GM18861 (cell line): ENCODE measurements around the gene MINPP1.

Experiments
- ATAC-seq: cut with Tn5 transposase; IDR thresholded peaks from one replicate; pipeline ENCODE4 v1.9.1; 2021; ENCODE audit not compliant: unreplicated experiment

MINPP1 gene

DNA sequence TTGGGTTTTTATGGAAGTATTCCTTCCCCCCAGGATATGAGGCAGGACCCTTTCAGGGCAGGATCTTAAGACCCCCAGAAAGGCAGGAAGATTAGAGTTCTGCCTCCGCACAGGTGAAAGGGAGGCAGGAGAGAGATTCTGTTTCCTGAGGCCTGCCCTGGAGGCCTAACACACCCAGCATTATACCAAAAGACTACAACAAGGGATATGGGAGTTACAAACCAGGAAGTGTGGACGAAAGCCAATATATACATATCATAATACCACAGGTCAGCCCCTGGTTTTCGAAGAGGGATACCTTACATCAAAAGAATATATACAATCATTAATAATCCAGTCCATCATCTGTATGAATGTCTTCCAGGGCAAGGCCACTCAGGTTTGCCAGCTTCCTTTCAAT, 14.2 kb downstream of the MINPP1 start:
- ATAC-seq = no peak

DNA sequence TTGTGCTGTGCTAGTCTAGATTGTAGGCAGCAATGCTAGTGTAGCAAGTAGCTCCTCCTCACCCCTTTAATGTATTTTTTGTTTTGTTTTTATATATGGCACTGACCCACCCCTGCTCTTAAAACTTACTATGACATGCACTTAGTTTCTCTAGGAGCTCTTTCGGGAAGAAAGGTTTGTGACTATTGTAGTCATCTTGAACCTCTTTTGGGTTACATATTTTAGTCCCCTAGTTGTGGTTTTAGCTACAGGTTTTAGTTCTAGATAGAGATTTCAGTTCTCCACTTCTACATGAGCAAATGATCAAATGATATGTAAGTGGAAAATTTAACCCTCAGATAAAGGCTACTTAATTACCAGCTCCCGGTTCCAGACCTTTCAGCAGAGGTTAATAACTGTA, 14.9 kb downstream of the MINPP1 start:
- peak; percentile 63 for ATAC-seq

DNA sequence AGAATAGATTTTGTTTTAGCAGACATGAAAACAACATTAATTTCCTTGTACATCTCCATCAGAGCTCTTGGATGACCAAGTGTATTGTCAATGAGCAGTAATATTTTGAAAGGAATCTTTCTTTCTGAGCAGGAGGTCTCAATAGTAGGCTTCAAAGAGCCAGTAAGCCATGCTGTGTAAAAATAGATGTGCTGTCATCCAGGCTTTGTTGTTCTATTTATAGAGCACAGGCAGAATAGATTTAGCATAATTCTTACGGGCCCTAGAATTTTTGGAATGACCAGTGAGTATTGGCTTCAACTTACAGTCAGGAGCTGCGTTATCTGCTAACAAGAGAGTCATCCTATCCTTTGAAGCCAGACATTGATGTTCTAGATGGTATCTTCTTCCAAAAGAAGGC, 19.0 kb downstream of the MINPP1 start:
- ATAC-seq = no peak

DNA sequence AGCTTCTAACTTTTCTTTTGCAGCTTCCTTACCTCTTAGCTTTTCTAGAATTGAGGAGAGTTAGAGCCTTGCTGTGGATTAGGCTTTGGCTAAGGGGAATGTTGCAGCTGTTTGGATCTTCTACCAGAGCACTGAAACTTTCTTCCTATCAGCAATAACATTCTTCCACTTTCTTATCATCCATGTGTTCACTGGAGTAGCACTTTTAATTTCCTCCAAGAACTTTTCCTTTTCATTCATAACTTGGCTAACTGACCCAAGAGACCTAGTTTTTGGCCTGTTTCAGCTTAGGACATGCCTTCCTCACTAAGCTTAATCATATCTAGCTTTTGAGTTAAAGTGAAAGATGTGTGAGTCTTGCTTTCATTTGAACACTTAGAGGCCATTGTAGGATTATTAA, 19.6 kb downstream of the MINPP1 start:
- ATAC-seq = no peak

DNA sequence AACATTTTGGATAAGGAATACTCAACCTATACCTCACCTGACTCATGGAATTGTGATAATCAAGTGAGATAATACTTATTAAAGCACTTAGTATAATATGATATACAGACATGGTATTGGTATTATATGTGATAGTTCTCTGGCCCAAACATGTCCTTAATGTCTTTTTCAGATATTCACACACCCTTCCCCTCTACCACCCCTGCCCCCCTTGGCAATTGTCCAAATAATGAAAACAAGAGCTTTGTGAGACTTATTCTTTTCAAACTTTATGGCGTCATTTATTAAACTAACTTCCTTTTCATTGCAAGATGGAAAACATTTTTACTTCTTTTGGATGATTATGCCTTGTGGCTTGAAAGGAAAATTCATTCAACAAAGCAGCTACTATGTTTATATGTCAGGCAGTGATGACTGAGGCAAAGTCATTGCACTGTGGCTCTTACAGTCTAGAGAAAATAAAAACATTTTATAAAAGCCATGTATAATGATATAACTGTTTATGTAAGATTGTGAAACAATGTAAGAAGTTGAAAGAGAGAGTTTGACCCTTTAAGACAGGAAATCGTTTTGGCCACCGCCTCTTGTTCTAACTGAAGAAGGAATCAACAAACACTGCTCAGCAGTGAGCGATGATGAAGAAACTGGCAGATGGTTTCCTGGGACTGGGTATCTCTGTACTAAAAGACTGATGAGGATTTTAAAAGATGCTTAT, 27.4 kb downstream of the MINPP1 start:
- no peak for ATAC-seq

DNA sequence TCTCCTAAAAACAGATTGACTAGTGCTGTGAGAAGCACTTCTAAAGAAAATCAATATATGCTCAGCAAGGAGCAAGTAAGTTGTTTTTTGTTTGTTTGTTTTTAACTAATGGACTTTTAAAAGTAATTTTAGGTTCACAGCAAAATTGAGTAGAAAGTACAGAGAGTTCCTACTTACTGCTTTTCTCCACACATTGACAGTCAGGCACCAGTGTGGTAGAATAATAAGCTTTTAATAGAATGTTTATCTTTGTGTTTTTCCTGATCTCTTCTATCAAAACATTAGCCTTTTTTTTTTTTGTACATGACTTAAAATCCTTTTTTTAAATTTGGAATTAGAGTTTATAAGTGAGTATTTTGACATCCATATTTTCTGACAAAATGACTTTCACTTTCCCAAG, 28.0 kb downstream of the MINPP1 start:
- no peak for ATAC-seq

DNA sequence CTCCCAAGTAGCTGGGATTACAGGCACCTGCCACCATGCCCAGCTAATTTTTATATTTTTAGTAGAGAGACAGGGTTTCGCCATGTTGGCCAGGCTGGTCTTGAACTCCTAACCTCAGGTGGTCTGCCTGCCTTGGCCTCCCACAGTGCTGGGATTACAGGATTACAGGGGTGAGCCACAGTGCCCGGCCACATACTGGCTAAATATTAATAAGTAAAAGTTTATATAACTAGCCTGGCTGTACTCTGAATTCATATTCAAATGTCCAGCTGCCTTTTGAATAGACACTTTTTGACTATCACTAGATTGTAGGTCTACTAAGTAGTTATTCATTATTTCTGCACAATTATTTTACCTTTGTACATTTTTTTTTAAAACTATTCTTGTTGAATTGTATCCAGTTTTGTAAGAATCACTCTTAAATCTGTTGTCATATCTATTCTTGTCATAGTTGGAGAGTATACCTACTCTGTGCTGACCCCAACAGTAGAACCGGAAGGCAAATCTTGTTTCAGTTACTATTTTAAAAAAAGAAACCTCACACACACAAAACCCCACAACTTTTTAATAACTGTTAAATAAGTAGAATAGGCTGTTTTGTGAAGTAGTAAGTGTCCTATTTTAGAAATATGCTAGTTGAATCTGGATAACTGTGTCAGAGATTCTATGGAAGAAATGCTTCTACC, 29.6 kb downstream of the MINPP1 start:
- peak; percentile 57 for ATAC-seq

DNA sequence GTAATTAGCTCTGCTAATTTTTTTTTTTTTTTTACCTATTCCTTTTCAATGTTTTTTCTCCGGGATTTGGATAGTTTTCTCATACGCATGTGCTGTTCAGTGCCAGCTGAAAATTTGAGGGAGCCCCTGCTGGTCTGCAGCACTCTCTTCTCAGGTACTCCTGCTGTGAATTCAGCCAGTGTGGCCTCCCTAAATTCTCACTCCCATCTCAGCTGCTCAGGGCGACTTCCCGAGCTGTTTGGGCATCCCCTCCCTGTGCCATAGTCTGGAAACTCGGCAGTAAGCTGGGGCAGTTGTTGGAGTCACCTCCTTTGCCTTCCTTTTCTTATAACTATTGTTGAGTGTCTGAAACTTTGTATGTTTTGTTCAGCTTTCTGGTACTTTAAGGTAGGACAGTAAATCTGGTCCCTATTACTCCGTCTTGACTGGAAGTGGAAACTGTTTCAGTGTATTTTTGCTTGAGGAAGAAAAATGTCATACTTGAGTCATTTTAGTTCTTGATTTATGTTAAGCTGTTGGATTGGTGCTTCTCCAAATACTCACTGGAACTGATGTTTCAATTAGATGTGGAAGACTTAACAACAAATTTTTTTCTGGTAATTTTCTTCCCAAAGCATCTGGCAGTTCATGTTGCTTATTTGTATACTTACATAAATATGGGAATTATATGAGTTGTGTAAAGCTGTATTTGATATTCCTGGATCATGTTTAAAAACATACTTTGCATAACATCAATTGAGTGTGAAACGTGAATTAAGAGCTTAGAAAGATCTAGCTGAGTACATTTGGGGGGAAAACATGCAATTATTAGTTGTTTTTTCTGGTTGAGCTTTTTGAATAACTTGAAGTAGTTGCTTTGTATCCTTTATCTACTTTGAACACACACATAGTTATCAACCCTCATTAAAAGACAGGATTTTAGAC, 33.7 kb downstream of the MINPP1 start:
- no peak for ATAC-seq

DNA sequence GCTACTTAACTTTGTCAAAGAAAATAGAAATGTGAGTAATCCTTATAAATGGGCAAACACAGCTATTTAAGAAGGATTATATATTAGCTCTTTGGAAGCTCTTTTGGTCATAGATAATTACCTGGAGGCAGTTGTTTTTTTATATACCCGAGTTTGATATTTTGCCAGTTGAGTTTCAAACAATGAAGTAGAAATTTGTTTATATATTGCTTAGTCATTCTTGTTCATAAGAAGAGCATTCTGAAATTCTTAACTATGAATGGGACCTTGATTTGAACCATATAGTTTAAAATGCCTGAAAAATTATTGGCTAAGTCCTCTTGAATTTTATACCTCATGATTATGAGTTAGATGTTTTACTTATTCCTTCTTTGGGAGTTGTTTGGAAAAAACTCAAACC, 36.4 kb downstream of the MINPP1 start:
- ATAC-seq = no peak

DNA sequence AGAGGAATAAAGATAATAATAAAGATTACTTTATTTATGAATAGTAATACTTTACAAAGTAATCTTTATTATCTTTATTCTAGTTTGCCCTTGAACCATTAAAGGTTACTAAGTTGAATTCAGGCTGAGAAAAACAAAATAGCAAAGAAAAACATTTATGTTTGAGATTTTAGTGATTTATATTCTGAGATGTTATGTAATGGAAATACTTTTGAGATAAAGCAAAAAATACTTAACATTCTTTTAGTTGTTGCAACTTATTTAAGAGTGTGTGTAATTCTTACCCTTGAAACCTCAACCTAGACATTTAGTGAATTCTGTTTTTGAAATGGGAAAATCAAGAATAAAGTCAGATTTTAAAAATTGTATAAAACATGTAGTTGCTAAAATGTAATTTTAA, 40.0 kb downstream of the MINPP1 start:
- no peak for ATAC-seq

DNA sequence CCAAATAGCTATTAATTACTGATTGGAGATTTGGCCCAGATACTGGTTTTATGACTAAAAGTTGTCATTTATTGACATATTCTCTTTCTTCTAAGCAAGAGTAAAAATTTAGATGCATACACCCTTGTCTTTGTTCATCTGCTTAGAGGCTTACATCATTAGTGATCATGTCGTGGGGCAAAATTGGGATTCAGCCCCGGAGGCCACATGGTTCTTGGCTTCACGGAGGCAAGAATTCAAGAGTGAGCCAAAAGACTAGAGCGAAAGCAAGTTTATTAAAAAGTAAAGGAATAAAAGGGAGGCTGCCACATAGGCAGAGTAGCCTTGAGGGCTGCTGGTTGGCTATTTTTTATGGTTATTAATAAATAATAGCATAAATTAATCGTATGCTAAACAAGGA, 41.1 kb downstream of the MINPP1 start:
- ATAC-seq = no peak

DNA sequence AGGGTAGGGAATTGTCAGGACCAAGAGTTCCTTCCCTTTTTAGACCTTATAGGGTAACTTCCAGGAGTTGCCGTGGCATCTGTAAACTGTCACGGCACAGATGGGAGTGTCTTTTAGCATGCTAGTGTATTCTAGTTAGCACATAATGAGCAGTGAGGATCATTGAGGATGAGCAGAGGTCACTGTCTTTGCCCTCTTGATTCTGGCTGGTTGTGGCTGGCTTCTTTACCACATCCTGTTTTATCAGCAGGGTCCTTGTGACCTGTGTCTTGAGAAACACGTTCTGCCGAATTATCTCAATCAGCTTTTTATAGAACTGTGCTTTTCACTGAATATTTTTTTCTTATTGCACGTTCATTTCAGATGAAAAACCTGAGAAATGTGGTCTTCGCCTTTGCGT, 41.5 kb downstream of the MINPP1 start:
- ATAC-seq = no peak

DNA sequence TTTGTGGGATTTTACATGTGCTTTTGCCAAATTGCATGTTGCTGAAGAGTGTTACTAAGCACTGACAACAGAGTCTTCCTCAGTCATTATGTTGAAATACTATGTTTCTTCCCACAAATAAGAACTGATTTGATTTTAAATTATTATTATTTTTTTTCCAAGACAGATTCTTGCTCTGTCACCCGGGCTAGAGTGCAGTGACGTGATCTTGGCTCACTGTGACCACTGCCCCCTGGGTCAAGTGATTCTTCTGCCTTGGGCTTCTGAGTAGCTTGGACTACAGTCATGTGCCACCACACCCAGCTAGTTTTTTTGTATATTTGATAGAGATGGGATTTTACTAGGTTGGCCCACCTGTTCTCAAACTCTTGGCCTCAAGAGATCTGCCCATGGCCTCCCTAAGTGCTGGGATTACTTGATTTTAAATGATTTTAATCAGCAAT, 42.3 kb downstream of the MINPP1 start:
- ATAC-seq = no peak

DNA sequence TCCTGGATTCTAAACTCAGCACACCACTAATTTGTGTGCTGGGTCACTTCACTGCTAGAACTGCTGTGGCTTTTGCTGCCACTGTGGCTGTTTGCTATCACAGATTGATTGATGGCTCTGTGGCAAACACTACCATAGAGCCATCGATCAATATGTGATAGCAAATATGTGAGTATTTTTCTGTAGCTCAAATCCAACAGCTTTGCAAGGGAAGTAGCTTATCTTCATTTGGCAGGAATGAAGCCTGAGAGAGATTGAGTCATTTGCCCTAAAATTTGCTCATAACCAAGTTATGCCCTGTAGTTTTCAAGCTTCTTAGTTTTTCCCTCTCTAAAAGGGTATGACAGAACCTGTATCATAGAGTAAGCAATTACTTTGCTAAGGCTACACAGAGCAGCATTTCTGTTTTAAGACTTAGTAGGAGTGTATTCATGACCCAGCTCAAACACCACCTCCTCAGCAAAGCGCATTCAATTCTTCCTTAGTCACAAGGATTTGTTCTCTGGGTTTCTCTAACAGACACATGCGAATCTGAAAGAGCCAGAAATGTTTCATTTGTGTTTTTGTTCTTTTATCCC, 43.1 kb downstream of the MINPP1 start:
- ATAC-seq = no peak

DNA sequence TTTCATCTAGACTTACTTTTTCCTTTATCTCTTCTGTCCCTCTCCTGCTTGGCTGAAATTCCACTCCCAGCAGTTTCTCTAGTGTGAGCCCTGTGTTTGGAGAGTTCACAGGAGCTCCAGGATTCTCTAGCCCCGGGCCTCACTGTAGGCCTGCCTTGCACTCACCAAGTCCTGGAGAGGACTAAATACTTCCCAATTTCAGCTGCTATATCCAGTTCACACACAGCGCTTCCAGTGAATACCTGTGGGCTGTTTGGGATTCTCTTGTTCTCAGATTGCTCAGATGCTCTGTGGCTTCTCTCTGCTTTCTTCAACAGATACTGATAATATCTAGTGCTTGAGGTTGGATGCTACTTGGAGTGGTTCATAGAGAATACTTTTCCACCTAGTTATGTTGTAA, 46.0 kb downstream of the MINPP1 start:
- no peak for ATAC-seq

DNA sequence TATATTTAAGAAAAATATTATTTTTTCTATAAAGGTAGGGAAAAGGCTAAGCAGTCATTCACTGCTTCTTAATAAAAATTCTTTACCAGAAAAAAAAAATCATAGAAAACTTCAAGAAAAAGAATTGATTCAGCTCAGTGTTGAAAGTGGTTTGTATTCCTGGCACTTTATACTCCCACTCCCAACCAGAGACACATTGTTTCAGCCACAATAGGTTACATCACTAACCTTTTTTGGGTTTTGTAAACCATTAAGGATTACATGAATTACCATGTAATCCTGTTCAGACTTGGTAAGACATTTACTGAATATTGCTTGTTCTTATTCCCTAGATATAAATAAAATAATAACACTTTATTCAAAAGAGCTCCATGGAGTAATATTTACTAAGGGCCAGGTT, 46.6 kb downstream of the MINPP1 start:
- ATAC-seq = no peak

DNA sequence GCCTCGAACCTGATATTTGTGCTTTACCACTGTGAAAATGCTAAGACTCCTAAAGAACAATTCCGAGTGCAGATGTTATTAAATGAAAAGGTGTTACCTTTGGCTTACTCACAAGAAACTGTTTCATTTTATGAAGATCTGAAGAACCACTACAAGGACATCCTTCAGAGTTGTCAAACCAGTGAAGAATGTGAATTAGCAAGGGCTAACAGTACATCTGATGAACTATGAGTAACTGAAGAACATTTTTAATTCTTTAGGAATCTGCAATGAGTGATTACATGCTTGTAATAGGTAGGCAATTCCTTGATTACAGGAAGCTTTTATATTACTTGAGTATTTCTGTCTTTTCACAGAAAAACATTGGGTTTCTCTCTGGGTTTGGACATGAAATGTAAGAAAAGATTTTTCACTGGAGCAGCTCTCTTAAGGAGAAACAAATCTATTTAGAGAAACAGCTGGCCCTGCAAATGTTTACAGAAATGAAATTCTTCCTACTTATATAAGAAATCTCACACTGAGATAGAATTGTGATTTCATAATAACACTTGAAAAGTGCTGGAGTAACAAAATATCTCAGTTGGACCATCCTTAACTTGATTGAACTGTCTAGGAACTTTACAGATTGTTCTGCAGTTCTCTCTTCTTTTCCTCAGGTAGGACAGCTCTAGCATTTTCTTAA, 47.7 kb downstream of the MINPP1 start:
- no peak for ATAC-seq

DNA sequence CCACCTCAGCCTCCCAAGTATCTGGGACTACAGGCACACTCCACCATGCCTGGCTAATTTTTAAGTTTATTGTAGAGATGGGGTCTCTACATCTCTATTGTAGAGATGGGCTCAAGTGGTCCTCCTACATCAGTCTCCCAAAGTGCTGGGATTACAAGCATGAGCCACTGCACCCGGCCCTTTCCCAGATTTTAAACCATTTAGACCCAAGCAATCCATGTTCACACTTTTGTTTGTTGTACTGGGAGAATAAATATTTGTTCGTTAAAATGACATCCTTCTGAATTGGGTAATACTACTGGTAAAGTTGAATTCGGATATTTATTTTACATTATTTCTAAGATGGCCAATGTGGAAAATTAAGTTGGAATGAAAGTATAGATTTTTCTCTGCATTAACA, 52.7 kb downstream of the MINPP1 start:
- ATAC-seq = no peak

DNA sequence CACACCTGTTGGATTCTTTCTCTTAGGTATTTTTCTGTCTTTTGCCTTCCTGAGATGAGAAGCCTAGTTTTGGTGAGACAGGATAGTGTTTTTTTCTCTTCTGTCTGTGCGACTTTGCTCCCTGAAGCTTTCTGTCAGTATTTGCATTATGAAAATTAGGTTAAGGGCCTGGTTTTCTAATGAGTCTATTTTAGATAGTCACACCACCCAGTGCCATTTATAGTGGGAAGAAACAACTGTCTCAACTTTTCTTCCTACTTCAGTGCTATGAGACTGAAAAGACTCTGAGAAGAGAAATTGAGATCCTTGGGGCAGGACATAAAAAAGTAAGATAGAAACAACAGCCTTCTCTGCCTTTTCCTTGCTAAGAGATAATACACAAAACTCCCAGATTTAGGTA, 53.6 kb downstream of the MINPP1 start:
- ATAC-seq = no peak

DNA sequence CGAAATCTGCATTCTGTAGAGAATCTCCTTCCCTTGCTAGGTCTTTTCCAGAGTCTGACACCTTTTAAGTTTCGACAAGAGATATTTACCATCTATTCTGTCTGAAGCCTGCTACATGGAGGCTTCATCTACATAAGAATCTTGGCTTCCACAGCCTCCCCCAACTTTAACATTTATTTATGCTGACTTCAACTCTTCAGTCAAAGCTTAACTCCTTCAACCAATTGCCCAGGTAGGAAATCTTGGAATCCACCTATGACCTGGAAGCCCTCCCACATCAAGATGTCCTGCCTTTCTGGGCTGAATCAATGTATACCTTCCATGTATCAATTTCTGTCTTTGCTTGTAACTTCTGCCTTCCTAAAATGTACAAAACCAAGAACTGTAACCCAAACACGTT, 54.7 kb downstream of the MINPP1 start:
- ATAC-seq = no peak
